ENCODE data around the gene VSTM2L.

VSTM2L gene

GRCh38 chr20:37932919-37933318 is 30.0 kb downstream of the VSTM2L start:
- H3K4me3 ChIP-seq (ENCODE audit: low read length), result no peak overlapping the region

DNA sequence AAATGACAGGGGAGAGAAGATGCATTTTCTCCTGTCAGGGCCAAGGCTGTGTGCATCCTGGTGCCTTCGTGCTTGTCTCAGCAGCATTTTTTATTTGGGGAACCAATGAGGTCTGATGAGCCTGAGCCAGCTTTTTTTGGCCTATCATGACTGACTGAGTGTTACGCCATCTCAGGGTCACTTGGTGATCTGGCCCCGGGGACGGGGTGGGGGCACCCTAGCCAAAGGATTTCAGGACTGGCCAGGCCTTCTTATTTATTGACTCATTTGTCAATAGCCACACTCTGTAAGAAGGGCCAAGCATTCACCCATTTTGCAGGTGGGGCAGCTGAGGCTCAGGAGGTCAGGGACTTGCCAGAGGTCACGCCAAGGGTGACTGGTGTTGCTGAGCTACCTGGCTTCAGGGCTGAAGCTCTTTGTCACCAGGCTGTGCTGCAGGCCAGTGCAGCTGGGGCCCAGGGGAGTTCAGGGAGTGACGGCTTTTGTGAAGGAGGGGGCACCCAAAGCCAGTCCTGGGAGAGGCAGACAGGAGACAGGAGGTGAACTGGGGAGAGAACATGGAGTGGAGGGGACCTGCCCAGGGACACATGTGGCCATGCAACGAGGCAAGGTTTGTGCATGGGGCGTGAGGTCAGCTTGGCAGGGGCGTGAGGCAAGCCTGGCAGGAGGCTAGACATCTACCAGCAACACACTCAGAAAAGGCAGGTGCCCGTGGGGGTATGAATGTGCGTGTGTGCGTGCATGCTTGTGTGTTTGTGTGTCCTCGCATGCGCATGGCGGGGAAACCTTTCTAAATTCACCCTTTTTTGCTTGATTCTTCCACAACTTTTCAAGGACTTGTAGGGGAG is 31.1 kb downstream of the VSTM2L start:
- DNase-seq (ENCODE audit: low read depth), result no peak
- TF ChIP-seq, protein P1, sequence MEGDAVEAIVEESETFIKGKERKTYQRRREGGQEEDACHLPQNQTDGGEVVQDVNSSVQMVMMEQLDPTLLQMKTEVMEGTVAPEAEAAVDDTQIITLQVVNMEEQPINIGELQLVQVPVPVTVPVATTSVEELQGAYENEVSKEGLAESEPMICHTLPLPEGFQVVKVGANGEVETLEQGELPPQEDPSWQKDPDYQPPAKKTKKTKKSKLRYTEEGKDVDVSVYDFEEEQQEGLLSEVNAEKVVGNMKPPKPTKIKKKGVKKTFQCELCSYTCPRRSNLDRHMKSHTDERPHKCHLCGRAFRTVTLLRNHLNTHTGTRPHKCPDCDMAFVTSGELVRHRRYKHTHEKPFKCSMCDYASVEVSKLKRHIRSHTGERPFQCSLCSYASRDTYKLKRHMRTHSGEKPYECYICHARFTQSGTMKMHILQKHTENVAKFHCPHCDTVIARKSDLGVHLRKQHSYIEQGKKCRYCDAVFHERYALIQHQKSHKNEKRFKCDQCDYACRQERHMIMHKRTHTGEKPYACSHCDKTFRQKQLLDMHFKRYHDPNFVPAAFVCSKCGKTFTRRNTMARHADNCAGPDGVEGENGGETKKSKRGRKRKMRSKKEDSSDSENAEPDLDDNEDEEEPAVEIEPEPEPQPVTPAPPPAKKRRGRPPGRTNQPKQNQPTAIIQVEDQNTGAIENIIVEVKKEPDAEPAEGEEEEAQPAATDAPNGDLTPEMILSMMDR (IDR thresholded peaks at IDR 0.05; ENCODE audit: insufficient read depth, low read depth, low read length, missing control alignments), result no peak
- H3K4me3 ChIP-seq (ENCODE audit: low read length), result no peak overlapping the region

More at GRCh38 chr20:37932919-37933318, 30.0 kb downstream of the VSTM2L start:
- TF ChIP-seq, protein P1 (IDR thresholded peaks at IDR 0.05; ENCODE audit: insufficient read depth, low read depth, low read length, missing control alignments), result no peak
- DNase-seq (ENCODE audit: low read depth), result peak; percentile 14

- no peak overlapping the region for H3K4me3 ChIP-seq (ENCODE audit: low read length)
- TF ChIP-seq, protein P1 (IDR thresholded peaks at IDR 0.05; ENCODE audit: insufficient read depth, low read depth, low read length, missing control alignments), result no peak
- DNase-seq (ENCODE audit: low read depth), result no peak
Measured at GRCh38 chr20:37934634-37935375, 31.9 kb downstream of the VSTM2L start.

DNA sequence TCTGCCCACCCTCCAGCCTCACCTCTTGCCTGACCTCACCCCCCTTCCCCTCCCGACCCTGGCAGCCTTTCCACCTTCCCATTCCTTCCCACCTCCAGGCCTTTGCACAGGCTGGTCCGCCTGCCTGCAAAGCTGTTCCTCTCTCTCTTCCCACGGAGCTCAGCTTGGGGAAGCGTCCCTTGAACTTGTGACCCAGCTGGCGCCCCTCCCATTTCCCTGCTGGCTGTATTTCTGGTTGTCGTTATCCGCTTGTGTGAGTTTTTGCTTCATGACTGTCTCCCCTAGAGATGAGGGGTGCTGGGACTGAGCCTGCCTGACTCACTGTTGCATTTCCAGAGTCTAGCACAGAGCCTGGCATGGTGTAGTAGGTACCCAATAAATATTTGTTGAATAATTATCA is 32.5 kb downstream of the VSTM2L start:
- no peak overlapping the region for H3K4me3 ChIP-seq (ENCODE audit: low read length)
- DNase-seq (ENCODE audit: low read depth), result no peak
- TF ChIP-seq, protein P1 (IDR thresholded peaks at IDR 0.05; ENCODE audit: insufficient read depth, low read depth, low read length, missing control alignments), result no peak

- DNase-seq (ENCODE audit: low read depth), result no peak
- no peak overlapping the region for H3K4me3 ChIP-seq (ENCODE audit: low read length)
- TF ChIP-seq, protein P1 (IDR thresholded peaks at IDR 0.05; ENCODE audit: insufficient read depth, low read depth, low read length, missing control alignments), result no peak
Measured at GRCh38 chr20:37936041-37936440, 33.1 kb downstream of the VSTM2L start.

DNA sequence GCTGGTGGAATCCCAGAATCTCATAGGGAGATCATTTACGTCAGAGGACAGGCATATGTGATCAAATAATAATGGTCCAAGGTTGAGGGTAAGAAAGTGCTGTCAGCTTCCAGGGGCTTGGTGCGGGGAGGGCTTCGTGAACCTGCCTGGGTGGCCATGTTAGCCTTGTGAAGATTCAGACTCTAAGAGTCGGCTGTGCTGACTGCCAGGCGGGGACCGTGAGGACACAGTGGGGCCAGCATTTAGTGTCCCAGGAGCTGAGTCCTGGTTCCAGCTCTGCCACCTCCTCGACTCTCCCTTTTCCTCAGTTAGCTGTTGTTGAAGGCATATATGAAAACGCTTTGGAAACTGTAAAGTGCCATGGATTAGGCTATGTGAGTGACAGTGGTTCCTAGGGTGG is 33.5 kb downstream of the VSTM2L start:
- H3K4me3 ChIP-seq (ENCODE audit: low read length), result no peak overlapping the region
- TF ChIP-seq, protein P1 (IDR thresholded peaks at IDR 0.05; ENCODE audit: insufficient read depth, low read depth, low read length, missing control alignments), result no peak
- no peak for DNase-seq (ENCODE audit: low read depth)

Measured in epithelial cell of esophagus (primary cell).